Measurements from ENCODE around the gene WDR5.
A peak's percentile ranks its signal among the peaks of the same experiment; 100 is the strongest.
"Not testable (repeated sequence)": the region's sequence is repeated elsewhere in the genome, so short reads cannot be mapped to it uniquely, and the experiment has no call there.

Gene WDR5

DNA sequence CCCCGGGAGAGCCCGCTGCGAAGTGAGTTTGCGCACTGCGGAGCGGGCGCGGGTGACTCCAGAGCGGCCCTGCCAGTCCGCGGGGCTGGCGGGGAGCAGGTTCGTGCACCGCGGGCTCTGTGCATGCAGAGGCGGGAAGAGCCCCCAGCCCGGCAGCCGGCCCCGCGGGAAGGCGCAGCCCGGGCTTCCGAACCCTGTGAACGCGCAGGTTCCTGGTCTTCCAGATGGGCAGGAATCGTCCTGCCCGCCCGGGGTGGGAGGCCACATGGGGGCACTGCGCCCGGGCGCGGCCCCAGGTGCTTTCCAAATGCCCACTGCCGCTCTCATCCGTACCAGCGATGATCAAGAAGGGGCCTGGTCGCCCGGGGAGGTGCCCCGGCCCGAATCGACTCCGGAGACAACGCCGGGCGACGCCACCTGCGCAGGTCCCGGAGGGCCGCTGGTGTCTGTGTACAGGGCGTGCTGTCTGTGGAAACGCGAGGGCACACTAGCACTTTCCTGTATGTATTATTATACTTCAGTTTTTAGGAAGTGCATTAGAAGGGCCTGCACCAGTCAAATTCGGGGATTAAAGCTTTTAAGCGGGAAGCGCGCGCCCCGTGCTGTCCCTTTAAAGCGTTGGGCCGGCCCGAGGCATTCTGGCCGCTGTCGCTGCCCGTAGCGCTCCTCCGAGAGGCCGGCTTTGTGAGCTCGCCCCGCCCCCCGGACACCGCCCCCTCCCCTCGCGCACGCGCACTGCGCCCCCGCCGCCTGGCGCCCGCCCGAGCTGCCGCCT, at the start of gene WDR5:
WDR5 (plus strand) TSS at position 740 of the 775 bp plus-strand sequence. CDS start 3,796 bp downstream, outside the sequence.
- DNase-seq (ENCODE audit: low read depth in 3 of 3): peak; percentile 78 to 86 (median 81)

GRCh38 chr9:134088063-134088725, 47.7 kb upstream of the WDR5 start:
- no peak for DNase-seq (ENCODE audit: low read depth in 3 of 3)

GRCh38 chr9:134089972-134090371, 45.9 kb upstream of the WDR5 start:
- no peak for DNase-seq (ENCODE audit: low read depth in 3 of 3)

DNA sequence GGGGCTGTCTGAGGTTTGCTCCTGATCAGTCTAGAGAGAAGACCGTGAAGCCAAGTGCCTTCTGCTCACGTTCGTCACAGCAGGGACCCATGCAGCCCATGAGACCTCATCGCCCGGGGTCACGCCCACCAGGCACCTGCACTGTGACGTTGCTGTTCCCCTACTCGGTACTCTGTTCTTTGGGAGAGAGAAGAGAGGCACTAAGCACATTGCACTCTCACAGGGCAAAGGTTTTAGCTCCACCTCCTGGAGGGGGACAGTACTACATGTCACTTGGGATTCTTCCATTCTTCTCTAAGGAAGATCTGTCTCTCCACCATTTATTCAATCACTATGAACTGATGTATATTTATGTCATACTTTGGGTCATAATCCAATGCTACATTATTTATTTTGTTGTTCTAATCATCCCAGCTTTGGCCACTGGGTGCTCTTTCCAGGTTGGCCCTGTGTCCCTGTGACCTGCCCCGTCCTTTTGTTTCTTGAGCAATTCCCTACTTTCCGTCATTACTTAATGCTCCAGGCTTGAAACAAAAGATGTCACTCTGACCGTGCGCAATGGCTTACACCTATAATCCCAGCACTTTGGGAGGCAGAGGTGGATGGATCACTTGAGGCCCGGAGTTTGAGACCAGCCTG, 36.6 kb upstream of the WDR5 start:
- DNase-seq (ENCODE audit: low read depth in 3 of 3): peak; percentile 7 to 30 (median 17)

GRCh38 chr9:134100040-134100439, 35.8 kb upstream of the WDR5 start:
- no peak for DNase-seq (ENCODE audit: low read depth in 3 of 3)

- not testable (repeated sequence) for DNase-seq (ENCODE audit: low read depth in 3 of 3)
Observed at GRCh38 chr9:134101133-134101532, 34.7 kb upstream of the WDR5 start.

DNA sequence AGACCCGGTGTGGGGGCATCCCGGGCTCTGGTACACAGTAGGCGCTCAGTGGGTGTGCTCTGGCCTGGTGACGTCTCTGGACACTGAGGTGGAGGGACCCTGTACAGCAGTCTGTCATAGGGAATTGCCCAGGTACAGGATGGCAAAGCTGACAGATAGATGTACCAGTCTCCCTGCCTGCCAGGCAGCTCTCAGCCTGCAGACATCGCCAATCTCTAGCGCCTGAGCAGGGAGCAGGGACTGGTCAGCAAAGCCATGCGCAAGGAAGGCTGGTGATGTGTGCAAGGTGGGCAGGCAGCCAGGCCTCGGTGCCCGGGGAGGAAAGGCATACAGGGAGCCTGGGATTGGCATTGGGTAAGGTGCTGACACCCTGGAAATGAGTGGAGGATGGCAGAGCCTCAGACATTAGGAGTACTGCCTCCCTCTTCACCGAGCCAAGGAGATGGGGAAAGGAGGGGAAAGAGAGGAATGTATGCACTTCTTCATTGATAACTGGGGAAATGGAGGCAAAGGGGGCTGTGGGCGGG, 34.2 kb upstream of the WDR5 start:
- no peak for DNase-seq (ENCODE audit: low read depth in 3 of 3)

DNA sequence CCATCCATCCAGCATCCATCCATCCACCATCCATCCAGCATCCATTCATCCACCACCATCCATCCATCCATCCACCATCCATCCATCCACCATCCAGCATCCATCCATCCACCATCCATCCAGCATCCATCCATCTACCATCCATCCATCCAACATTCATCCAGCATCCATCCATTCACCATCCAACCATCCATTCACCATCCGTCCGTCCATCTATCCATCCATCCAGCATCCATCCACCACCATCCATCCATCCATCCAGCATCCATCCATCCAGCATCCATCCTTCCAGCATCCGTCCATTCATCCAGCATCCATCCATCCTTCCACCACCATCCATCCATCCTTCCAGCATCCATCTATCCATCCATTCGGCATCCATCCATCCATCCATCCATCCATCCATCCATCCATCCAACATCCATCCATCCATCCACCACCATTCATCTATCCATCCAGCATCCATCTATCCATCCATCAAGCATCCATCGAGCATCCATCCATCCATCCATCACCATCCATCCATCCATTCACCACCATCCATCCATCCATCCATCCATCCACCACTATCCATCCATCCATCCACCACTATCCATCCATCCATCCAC, 32.4 kb upstream of the WDR5 start:
- no peak for DNase-seq (ENCODE audit: low read depth in 3 of 3)

GRCh38 chr9:134111064-134111463, 24.8 kb upstream of the WDR5 start:
- DNase-seq (ENCODE audit: low read depth in 3 of 3): no peak

- no peak for DNase-seq (ENCODE audit: low read depth in 3 of 3)
Observed at GRCh38 chr9:134112561-134112960, 23.3 kb upstream of the WDR5 start.

- DNase-seq (ENCODE audit: low read depth in 3 of 3): not testable (repeated sequence)
Observed at GRCh38 chr9:134118972-134119371, 16.9 kb upstream of the WDR5 start.

DNA sequence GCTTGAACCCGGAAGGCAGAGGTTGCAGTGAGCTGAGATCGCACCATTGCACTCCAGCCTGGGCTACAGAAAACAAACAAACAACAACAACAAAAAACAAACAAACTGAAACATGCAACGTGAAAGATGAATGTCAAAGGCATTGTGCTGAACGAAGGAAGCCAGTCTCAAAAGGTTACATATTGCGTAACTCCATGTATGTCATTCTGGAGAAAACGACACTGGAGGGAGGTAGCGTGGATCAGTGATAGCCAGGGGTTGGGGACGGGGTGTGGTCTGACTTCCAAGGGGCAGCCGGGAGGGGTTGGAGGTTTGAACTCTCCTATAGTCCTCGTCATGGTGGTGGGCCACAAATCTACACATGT, 12.1 kb upstream of the WDR5 start:
- DNase-seq (ENCODE audit: low read depth in 3 of 3): no peak

DNA sequence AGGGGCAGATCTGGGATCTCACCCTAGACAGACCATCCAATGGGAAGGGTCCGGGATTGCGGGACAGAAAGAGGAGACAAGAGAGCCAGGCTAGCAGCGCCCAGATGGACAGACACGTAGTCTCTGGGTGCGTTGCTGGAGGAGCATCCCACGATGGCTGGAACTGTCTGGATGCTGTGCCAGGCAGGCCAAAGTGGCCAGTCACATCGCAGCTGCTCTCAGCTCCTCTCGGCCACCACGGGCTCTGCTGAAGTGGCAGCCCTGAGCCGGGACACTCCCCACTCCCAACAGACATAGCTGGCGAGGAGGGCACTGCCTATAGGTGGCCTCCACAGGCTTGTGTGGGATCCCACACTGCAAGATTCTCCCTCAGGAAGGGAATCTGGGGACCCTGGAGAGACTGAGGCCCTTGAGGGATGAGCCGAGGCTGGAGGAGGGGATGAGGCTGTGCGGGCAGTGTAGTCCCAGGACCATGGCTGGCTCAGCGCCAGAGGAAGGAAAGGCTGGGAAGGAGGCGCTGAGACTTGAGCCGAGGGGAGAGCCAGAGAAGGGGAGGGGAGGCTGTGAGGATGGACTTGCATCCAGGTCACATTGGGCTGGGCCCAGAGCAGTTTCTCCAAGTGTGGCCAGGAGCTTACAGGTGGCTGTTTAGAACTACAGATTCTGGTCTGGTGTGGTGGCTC, 10.3 kb upstream of the WDR5 start:
- no peak for DNase-seq (ENCODE audit: low read depth in 3 of 3)

DNA sequence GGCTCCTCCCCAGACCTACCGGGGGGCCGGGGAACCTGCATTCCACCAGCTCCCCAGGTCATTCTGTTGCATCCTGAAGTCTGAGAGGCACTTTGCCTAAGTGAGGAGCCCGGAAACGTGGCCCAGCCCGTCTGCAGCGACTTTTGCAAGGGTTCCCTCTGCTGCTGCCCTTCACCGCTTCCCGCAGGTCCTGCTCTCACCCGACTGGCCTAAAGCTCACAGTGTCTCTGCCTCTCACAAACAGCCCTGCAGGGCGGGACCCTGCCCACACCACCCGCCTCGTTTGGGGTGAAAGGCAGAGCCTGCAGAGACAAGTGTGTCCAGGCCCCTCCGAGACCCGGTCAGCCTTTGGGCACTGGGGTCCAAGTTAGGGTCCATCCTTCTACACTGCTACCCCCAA, 9.5 kb upstream of the WDR5 start:
- DNase-seq (ENCODE audit: low read depth in 3 of 3): no peak

DNA sequence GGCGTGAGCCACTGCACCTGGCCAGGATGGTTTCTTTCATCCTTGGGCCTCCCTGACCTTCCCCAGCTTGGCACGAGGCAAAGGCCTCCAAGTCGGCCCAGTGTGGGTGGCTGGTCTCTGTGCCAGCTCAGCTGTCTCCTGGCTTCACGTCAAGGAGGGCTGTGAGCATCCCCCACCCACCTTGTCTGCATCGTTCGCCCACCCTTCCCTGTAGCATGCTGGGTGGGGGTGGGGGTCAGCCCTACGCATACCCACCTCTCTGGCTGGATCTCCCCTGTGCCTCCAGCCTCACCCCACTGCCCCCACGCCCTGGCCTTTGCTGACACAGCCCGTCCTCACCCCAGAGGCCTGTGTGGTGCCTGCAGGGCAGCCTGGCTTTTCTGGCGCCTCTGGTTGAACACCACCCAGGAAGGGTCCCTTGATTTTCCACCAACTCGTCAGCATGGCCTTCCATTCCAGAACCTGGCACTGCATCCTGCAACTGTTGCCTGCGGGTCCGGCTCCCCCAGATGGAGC, 8.8 kb upstream of the WDR5 start:
- no peak for DNase-seq (ENCODE audit: low read depth in 3 of 3)

GRCh38 chr9:134127616-134128015, 8.3 kb upstream of the WDR5 start:
- DNase-seq (ENCODE audit: low read depth in 3 of 3): no peak

- DNase-seq (ENCODE audit: low read depth in 3 of 3): no peak
Observed at GRCh38 chr9:134128727-134129679, 6.9 kb upstream of the WDR5 start.

- DNase-seq (ENCODE audit: low read depth in 3 of 3): no peak
Observed at GRCh38 chr9:134130503-134131375, 5.1 kb upstream of the WDR5 start.
